Measurements from ENCODE around the gene LCN10. TPM values are rescaled to one million over a fixed set of nuclear protein-coding genes. Genes with fewer than 3 reads are reported as not detected.

Gene LCN10
- total RNA-seq (not detected in 2 replicates), polyA plus RNA-seq (not detected in 2 replicates)

DNA sequence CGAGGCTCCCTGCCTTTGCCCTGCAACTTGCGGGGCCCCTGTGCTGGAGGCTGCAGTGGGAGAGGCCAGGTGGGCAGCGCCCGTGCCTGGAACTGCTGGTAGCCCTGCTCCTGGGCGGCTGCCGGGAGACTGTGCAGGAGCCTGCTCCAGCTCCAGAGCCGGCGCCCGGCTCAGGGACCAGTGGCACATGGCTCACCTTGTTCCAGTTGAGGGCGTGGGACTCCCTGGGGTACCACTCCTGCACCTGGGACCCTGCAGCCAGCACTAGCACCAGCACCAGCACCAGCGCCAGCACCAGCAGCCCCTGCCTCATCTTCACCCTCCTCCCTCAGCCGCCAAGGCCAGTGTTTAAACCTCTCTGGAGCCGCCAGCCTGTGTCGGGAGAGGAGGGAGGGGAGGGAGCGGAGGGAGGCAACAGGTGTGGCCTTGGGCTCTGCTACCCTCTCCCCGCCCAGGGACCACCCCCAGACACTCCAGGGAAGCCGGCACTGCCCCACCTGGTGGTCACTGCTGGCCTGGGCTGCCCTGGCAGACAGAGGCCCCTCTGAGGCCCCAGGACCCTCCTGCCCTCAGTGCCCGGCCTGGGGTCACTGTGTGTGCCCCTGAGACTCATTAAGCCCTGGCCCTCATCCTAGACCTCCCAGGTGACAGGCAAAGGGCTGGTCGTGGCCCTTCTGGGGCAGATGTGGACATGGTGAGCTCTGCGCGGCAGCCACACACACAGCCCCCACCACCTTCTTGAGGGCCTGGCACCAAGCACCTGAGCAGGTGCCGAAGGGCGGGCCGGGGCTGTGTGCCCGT lies at the start of gene LCN10:
TSS of gene LCN10 (minus strand) at position 350 of the 801 bp plus-strand sequence. CDS start at position 313, 37 bp downstream.
- WGBS (ENCODE audit: low lambda C conversion rate, missing lambda C conversion rate): 46% methylated on average over 23 of the region's 25 CpGs
- Histone ChIP-seq H3K9me3 (ENCODE audit: low read depth) (no peaks in the 10 kb centered on the region), H3K79me2 (no peaks in the 10 kb centered on the region), H2AFZ (no peak within 1 kb of the TSS), H3K4me1 (ENCODE audit: insufficient read depth) (peaks cover 7% of the 10 kb centered on the region), H3K36me3 (replicated peaks; ENCODE audit: insufficient read depth, low read depth) (no peaks in the 10 kb centered on the region), H3K4me2 (peak within 1 kb of the TSS; percentile 2), H3K4me3 (no peak within 1 kb of the TSS), H3K27me3 (no peaks in the 10 kb centered on the region), H3K9me2 (replicated peaks; ENCODE audit: insufficient read depth) (no peaks in the 10 kb centered on the region), H4K20me1 (ENCODE audit: insufficient read depth, poor library complexity, severe bottlenecking) (no peaks in the 10 kb centered on the region), H3K27ac (no peak within 1 kb of the TSS)
- TF ChIP-seq, protein P1, sequence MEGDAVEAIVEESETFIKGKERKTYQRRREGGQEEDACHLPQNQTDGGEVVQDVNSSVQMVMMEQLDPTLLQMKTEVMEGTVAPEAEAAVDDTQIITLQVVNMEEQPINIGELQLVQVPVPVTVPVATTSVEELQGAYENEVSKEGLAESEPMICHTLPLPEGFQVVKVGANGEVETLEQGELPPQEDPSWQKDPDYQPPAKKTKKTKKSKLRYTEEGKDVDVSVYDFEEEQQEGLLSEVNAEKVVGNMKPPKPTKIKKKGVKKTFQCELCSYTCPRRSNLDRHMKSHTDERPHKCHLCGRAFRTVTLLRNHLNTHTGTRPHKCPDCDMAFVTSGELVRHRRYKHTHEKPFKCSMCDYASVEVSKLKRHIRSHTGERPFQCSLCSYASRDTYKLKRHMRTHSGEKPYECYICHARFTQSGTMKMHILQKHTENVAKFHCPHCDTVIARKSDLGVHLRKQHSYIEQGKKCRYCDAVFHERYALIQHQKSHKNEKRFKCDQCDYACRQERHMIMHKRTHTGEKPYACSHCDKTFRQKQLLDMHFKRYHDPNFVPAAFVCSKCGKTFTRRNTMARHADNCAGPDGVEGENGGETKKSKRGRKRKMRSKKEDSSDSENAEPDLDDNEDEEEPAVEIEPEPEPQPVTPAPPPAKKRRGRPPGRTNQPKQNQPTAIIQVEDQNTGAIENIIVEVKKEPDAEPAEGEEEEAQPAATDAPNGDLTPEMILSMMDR (IDR thresholded peaks at IDR 0.05; ENCODE audit: poor library complexity): peak; percentile 47
- no peak for TF ChIP-seq EZH2phosphoT487 (IDR thresholded peaks at IDR 0.05; ENCODE audit: low read depth, severe bottlenecking, unreplicated experiment)
- peak; percentile 67 for DNase-seq (ENCODE audit: low spot score)

DNA sequence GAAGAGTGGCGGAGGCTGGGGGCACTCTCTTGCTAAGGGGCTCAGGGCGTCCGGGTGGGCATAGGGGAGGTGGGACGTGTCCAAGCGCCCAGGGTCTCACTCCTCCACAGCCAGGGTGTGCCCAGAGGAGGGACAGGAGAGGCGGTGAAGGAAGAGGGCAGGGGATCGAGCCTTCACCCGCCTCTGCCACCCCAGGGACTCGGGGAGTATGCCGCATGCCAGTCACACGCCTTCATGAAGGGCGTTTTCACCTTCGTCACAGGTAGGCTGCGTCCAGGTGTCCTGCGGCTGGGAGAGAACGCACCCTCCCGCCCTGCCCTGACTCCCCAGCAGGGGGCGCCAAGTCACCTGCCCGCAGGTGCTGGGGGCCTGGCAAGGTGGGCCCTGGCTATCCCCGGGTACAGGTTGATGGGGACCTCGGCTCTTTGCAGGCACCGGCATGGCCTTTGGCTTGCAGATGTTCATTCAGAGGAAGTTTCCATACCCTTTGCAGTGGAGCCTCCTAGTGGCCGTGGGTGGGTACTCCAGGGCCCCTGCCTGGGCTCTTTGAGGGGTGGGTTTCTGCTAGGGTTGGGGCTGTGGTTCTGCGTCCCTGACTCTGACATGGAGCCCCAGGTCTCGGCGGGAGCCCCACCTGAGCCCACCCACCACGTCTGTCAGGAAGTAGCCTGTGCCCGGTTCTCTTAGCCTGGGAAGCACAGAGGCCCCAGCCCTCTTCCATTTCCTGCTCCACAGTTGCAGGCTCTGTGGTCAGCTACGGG lies 49.0 kb upstream of the LCN10 start:
- no peaks in the 10 kb centered on the region for H3K9me2 ChIP-seq (replicated peaks; ENCODE audit: insufficient read depth)
- H3K27ac ChIP-seq: peak overlapping the region; percentile 97
- no peaks in the 10 kb centered on the region for H3K9me3 ChIP-seq (ENCODE audit: low read depth)
- H3K27me3 ChIP-seq: no peaks in the 10 kb centered on the region
- no peak overlapping the region for H2AFZ ChIP-seq
- no peaks in the 10 kb centered on the region for H3K36me3 ChIP-seq (replicated peaks; ENCODE audit: insufficient read depth, low read depth)
- peak overlapping the region; percentile 87 for H3K4me2 ChIP-seq
- TF ChIP-seq EZH2 (IDR thresholded peaks at IDR 0.05; ENCODE audit: borderline replicate concordance): no peak
- TF ChIP-seq, protein P1 (IDR thresholded peaks at IDR 0.05; ENCODE audit: poor library complexity): peak; percentile 98
- H4K20me1 ChIP-seq (ENCODE audit: insufficient read depth, poor library complexity, severe bottlenecking): no peaks in the 10 kb centered on the region
- peaks cover 21% of the 10 kb centered on the region for H3K79me2 ChIP-seq
- 21% methylated on average over 16 of the region's 29 CpGs for WGBS (ENCODE audit: low lambda C conversion rate, missing lambda C conversion rate)
- peak; percentile 82 for DNase-seq (ENCODE audit: low spot score)
- H3K4me1 ChIP-seq (ENCODE audit: insufficient read depth): peaks cover 55% of the 10 kb centered on the region
- H3K4me3 ChIP-seq: peak overlapping the region; percentile 50

DNA sequence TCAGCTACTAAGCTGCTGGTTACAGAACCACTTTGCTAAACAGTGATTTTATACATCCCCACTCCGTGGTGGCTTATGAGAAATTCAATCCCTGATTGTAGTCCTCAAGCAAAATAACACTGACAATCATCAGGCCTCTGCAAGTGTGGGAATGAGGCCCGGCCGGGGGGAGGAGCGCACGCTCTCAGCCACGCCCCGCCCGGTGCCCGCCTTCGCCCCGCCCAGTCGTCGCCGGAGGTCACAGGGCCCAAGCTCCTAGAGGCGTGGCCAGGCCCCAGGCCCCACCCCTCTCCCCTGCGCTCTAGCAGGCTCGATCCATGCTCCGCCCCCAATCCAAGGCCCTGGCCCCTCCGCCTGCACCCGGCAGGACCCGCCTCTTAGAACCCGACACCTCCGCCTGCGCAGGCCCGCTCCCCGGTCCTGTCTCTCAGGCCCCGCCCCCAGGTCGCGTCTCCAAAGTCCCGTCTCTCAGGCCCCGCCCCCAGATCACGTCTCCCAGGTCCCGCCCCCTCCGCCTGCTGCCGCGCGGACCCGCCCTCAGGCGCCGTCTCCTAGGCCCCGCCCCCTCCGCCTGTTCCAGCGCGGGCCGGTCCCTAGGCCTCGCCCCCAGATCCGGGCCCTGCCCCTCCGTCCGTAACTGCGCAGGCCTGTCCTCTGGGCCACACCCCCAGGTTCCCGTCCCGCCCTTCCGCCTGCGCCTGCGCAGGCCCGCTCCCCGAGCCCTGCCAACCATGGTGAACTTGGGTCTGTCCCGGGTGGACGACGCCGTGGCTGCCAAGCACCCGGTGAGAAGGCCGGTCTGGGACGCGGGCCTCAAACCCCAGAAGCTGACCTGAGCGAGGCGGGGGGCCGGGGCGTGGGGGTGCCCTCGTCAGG lies 48.1 kb upstream of the LCN10 start, which contains the start of gene TMEM141:
TSS of gene TMEM141 (plus strand) at position 705 of the 876 bp plus-strand sequence. CDS start at position 732, 27 bp downstream.
- Histone ChIP-seq H3K9me3 (ENCODE audit: low read depth) (no peaks in the 10 kb centered on the region), H3K4me1 (ENCODE audit: insufficient read depth) (peaks cover 47% of the 10 kb centered on the region), H3K9me2 (replicated peaks; ENCODE audit: insufficient read depth) (no peaks in the 10 kb centered on the region), H3K27ac (peak within 1 kb of the TSS; percentile 99), H3K27me3 (no peaks in the 10 kb centered on the region), H2AFZ (no peak within 1 kb of the TSS), H4K20me1 (ENCODE audit: insufficient read depth, poor library complexity, severe bottlenecking) (no peaks in the 10 kb centered on the region), H3K36me3 (replicated peaks; ENCODE audit: insufficient read depth, low read depth) (no peaks in the 10 kb centered on the region), H3K4me2 (peak within 1 kb of the TSS; percentile 87), H3K79me2 (peaks cover 21% of the 10 kb centered on the region), H3K4me3 (peak within 1 kb of the TSS; percentile 50)
- DNase-seq (ENCODE audit: low spot score): peak; percentile 100
- TF ChIP-seq EZH2phosphoT487 (IDR thresholded peaks at IDR 0.05; ENCODE audit: low read depth, severe bottlenecking, unreplicated experiment) (no peak), EZH2 (IDR thresholded peaks at IDR 0.05; ENCODE audit: borderline replicate concordance) (no peak)
- TF ChIP-seq, protein P1 (IDR thresholded peaks at IDR 0.05; ENCODE audit: poor library complexity): no peak
- 2% methylated on average over 38 of the region's 70 CpGs for WGBS (ENCODE audit: low lambda C conversion rate, missing lambda C conversion rate)

Data from hepatocyte (in vitro differentiated cells).